Left cardiac atrium (tissue), 4 donors: ENCODE results near the gene CD276. TPM values are rescaled to one million over a fixed set of nuclear protein-coding genes. Genes with fewer than 3 reads are reported as not detected.
A peak's percentile ranks its signal among the peaks of the same experiment; 100 is the strongest.
"Not testable (repeated sequence)": the region's sequence is repeated elsewhere in the genome, so short reads cannot be mapped to it uniquely, and the experiment has no call there.

Source experiments
- ATAC-seq, 2 donors: fragments of 200-7000 bp; cut with Tn5 transposase; one replicate each; pipeline ENCODE4 v1.9.1; 2020; ENCODE audit warnings: mild to moderate bottlenecking in 2 of 2, moderate library complexity in 2 of 2
- DNase-seq: peaks from one replicate; pipeline ENCODE4 v3.0.0-alpha.2; 2020
- intact Hi-C, 2 donors: fragments of 100-400 bp; cut with DNase I; formaldehyde crosslinking; loops; one replicate each; pipeline versions ENCODE4 v1.14.1 to v1.15.1; 2022 to 2023
- total RNA-seq, 2 donors: library from RNA; stranded (reverse); fragmentation: NEBNext Ultra II Directional; extraction: Animal tissue kit (Norgen Biotek cat#: 25700); gene quantifications; one replicate each; pipeline ENCODE4 v1.2.1, GENCODE V29; 2021
- donor health status: DM: no; HTN: yes; CAD: no.
- donor health status: DM: no; HTN: yes; CAD: no; lungs with severe emphysema.
- donor health status: DM: yes; HTN: yes; CAD: no.
- donor health status: Dilated cardiomyopathy.

Gene CD276
- total RNA-seq, 2 donors from 2014 or later: 29.6 to 77.5 TPM

GRCh38 chr15:73732051-73732450, 47.9 kb downstream of the CD276 start:
- intact Hi-C loops, DNase-seq, ATAC-seq: not testable (repeated sequence)

- no peak for ATAC-seq
- intact Hi-C loops: no loop called here
- DNase-seq: no peak
Measured at GRCh38 chr15:73732930-73733329, 48.7 kb downstream of the CD276 start.

GRCh38 chr15:73737535-73737934, 53.4 kb downstream of the CD276 start:
- ATAC-seq (peak in 1 of 2 donors; percentile 23), DNase-seq (no peak)
- intact Hi-C loops: no loop called here

GRCh38 chr15:73740152-73741048, 56.2 kb downstream of the CD276 start:
- no peak for DNase-seq
- ATAC-seq: no peak
- intact Hi-C loops: no loop called here

GRCh38 chr15:73741321-73741836, 57.2 kb downstream of the CD276 start:
- ATAC-seq (no peak), DNase-seq (no peak)
- intact Hi-C loops: no loop called here

GRCh38 chr15:73744293-73744692, 60.1 kb downstream of the CD276 start:
- intact Hi-C loops: no loop called here
- DNase-seq: no peak
- no peak for ATAC-seq

GRCh38 chr15:73745073-73745472, 60.9 kb downstream of the CD276 start:
- DNase-seq (no peak), ATAC-seq (no peak)
- intact Hi-C loops: no loop called here

GRCh38 chr15:73746261-73746660, 62.1 kb downstream of the CD276 start:
- no peak for ATAC-seq
- intact Hi-C loops: no loop called here
- DNase-seq: no peak

- DNase-seq: no peak
- ATAC-seq: peak; percentile 8 to 48
- intact Hi-C loops: no loop called here
Measured at GRCh38 chr15:73746883-73747282, 62.7 kb downstream of the CD276 start.

GRCh38 chr15:73747847-73748590, 63.8 kb downstream of the CD276 start:
- DNase-seq (no peak), ATAC-seq (no peak)
- intact Hi-C loops: no loop called here

GRCh38 chr15:73748730-73749129, 64.5 kb downstream of the CD276 start:
- ATAC-seq: no peak
- intact Hi-C loops: no loop called here
- DNase-seq: no peak

GRCh38 chr15:73749533-73749932, 65.3 kb downstream of the CD276 start:
- intact Hi-C loops: no loop called here
- DNase-seq (no peak), ATAC-seq (no peak)

GRCh38 chr15:73749971-73750370, 65.8 kb downstream of the CD276 start:
- intact Hi-C loops: no loop called here
- no peak for ATAC-seq

GRCh38 chr15:73750438-73750837, 66.3 kb downstream of the CD276 start:
- DNase-seq (no peak), ATAC-seq (no peak)
- intact Hi-C loops: no loop called here

More at GRCh38 chr15:73749971-73750370, 65.8 kb downstream of the CD276 start:
- no peak for DNase-seq

- no peak for ATAC-seq
- intact Hi-C loops: no loop called here
- DNase-seq: no peak
Measured at GRCh38 chr15:73750951-73751350, 66.8 kb downstream of the CD276 start.

GRCh38 chr15:73751511-73751898, 67.3 kb downstream of the CD276 start:
- DNase-seq (no peak), ATAC-seq (peak; percentile 6 to 7)
- intact Hi-C loops: no loop called here

- no peak for DNase-seq
- intact Hi-C loops: no loop called here
- peak; percentile 54 to 61 for ATAC-seq
Measured at GRCh38 chr15:73751899-73752805, 68.0 kb downstream of the CD276 start.

GRCh38 chr15:73752806-73753193, 68.6 kb downstream of the CD276 start:
- DNase-seq (no peak), ATAC-seq (peak; percentile 44 to 64)
- intact Hi-C loops: no loop called here
